HFFc6 (cell line): ENCODE results near the gene PRPF19. TPM values are rescaled to one million over a fixed set of nuclear protein-coding genes. Genes with fewer than 3 reads are reported as not detected.

ENCODE experiments used
- DNase-seq: peaks from one replicate; pipeline ENCODE4 v3.0.0-alpha.2; 2018
- H3K27ac Mint-ChIP-seq: 2 replicates; pipeline ENCODE4 v1.8.0; 2020; ENCODE audit warnings: mild to moderate bottlenecking, mixed read lengths
- H3K27me3 Mint-ChIP-seq: 2 replicates; pipeline ENCODE4 v1.8.0; 2021; ENCODE audit warnings: mild to moderate bottlenecking, moderate library complexity, mixed read lengths; ENCODE audit not compliant: insufficient read depth
- H3K36me3 Mint-ChIP-seq: 2 replicates; pipeline ENCODE4 v1.8.0; 2021; ENCODE audit warnings: low read depth, mixed read lengths
- H3K4me1 Mint-ChIP-seq: 2 replicates; pipeline ENCODE4 v1.8.0; 2020; ENCODE audit warnings: low read depth, mixed read lengths
- H3K4me3 Mint-ChIP-seq: 2 replicates; pipeline ENCODE4 v1.8.0; 2020; ENCODE audit warnings: mild to moderate bottlenecking, moderate library complexity, mixed read lengths
- H3K9me3 Mint-ChIP-seq: 2 replicates; pipeline ENCODE4 v1.8.0; 2020; ENCODE audit warnings: mild to moderate bottlenecking, mixed read lengths
- total RNA-seq, 6 experiments: library from RNA; stranded (reverse); fragmentation: NEBNext Ultra II Directional; extraction: Animal tissue kit (Norgen Biotek cat#: 25700); gene quantifications; 2 replicates in 1 of 6; 3 replicates in 5 of 6; pipeline ENCODE4 v1.2.3, GENCODE V29; 2021
- TF ChIP-seq, protein P1 (sequence below): fragments of 200-600 bp; sonication (generic); IDR thresholded peaks from 2 replicates; pipeline ENCODE4 v1.5.0; 2021; ENCODE audit warnings: antibody characterized with exemption, mild to moderate bottlenecking

PRPF19 gene
- total RNA-seq, 6 experiments from 2014 or later: 72.5 to 95.1 (median 89.4) TPM

DNA sequence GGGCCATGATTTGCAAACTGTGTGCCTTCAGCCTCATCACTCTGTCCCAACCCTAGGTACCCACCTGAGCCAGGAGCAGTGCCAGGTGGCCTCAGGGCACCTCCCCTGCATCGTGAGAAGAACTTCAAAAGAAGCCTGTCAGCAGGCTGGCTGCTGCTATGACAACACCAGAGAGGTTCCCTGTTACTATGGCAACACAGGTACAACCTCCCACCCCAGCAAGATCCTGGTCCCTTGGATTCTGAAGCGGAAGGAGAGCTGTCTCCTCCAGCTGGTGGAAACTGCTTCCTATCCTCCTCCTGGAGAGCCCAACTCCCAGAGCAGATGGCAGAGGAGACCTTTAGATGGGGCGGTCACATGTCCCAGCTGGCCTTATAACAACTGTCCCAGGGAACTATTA is 36.1 kb downstream of the PRPF19 start:
- H3K9me3 Mint-ChIP-seq: no peaks in the 10 kb centered on the region
- TF ChIP-seq, protein P1, sequence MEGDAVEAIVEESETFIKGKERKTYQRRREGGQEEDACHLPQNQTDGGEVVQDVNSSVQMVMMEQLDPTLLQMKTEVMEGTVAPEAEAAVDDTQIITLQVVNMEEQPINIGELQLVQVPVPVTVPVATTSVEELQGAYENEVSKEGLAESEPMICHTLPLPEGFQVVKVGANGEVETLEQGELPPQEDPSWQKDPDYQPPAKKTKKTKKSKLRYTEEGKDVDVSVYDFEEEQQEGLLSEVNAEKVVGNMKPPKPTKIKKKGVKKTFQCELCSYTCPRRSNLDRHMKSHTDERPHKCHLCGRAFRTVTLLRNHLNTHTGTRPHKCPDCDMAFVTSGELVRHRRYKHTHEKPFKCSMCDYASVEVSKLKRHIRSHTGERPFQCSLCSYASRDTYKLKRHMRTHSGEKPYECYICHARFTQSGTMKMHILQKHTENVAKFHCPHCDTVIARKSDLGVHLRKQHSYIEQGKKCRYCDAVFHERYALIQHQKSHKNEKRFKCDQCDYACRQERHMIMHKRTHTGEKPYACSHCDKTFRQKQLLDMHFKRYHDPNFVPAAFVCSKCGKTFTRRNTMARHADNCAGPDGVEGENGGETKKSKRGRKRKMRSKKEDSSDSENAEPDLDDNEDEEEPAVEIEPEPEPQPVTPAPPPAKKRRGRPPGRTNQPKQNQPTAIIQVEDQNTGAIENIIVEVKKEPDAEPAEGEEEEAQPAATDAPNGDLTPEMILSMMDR: no peak
- DNase-seq: no peak
- H3K4me1 Mint-ChIP-seq: peaks cover 23% of the 10 kb centered on the region
- H3K27ac Mint-ChIP-seq: no peak overlapping the region
- H3K27me3 Mint-ChIP-seq: peaks cover 5% of the 10 kb centered on the region
- no peak overlapping the region for H3K4me3 Mint-ChIP-seq
- no peaks in the 10 kb centered on the region for H3K36me3 Mint-ChIP-seq

DNA sequence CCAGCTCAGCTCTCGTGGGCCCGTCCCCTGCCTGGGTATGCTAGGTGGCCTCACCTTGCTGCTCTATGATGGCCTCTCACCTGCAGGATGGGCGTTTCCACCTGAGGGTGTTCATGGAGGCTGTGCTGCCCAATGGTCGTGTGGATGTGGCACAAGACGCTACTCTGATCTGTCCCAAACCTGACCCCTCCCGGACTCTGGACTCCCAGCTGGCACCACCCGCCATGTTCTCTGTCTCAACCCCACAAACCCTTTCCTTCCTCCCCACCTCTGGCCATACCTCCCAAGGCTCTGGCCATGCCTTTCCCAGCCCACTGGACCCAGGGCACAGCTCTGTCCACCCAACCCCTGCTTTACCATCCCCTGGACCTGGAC is 36.9 kb downstream of the PRPF19 start:
- TF ChIP-seq, protein P1: no peak
- Mint-ChIP-seq H3K9me3 (no peaks in the 10 kb centered on the region), H3K27me3 (peaks cover 12% of the 10 kb centered on the region), H3K36me3 (no peaks in the 10 kb centered on the region), H3K4me3 (no peak overlapping the region), H3K4me1 (peaks cover 23% of the 10 kb centered on the region), H3K27ac (no peak overlapping the region)
- DNase-seq: no peak

DNA sequence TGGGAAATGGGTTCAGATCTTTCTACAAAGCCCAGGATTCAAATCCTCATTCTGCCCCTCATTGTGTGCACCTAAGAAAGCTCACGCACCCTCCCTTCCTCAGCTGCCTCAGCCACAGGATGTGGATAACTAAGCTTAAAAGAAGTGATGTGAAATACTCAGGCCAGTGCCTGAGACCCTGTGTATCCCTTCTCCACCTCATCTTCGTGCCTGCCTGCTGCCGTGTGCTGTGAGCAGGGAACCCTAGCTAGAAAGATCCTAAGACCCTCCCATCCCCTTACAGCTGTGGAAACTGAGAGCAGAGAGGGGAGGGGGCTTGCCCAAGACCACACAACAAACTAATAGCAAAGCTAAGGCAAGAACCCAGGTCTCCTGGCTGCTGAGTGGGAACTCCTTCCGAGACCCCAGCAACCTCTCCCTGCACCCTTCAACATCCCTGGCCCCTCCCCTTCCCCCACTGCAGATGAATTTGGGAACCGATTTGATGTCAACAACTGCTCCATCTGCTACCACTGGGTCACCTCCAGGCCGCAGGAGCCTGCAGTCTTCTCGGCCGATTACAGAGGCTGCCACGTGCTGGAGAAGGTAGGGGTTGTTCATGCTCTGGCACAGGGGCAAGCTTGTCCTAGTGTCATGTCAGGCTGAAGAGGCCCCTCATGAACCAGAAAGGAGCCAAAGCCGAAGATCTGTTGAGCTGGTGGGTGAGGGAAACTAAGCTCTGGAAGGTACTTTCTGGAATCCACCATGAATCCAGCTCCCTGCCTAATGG is 37.5 kb downstream of the PRPF19 start:
- peaks cover 23% of the 10 kb centered on the region for H3K4me1 Mint-ChIP-seq
- no peaks in the 10 kb centered on the region for H3K9me3 Mint-ChIP-seq
- H3K4me3 Mint-ChIP-seq: no peak overlapping the region
- H3K27me3 Mint-ChIP-seq: peaks cover 14% of the 10 kb centered on the region
- no peaks in the 10 kb centered on the region for H3K36me3 Mint-ChIP-seq
- TF ChIP-seq, protein P1: no peak
- no peak for DNase-seq
- H3K27ac Mint-ChIP-seq: no peak overlapping the region

DNA sequence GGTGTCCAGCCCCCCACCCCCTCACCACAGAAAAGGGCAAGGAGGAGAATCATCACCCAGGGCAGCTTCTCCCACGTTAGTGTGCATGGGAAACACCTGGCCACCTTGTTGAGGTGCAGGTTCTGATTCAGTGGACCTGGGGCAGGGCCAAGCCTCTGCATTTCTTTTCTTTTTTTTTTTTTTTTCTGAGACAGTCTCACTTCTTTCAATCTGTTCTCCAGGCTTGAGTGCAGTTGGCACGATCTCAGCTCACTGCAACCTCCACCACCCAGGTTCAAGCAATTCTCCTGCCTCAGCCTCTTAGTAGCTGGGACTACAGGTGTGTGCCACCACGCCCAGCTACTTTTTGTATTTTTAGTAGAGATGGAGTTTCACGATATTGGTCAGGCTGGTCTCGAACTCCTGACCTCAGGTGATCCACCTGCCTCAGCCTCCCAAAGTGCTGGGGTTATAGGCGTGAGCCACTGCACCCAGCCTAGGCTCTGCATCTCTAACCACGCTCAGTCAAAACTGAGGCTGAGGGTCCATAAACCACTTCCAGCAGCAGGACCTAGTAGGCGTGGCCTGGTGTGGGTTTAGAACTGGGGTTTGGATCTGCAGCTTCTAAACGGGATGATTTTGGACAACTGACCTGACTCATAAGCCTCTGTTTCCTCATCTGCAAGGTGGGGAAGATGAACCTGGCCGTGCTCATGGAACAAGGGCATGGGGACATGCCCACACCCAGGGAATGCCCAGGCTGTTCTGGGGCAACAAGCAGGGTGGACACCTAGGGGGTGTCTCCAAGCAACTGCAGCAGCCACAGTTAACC is 38.3 kb downstream of the PRPF19 start:
- H3K27me3 Mint-ChIP-seq: peaks cover 17% of the 10 kb centered on the region
- no peaks in the 10 kb centered on the region for H3K36me3 Mint-ChIP-seq
- H3K9me3 Mint-ChIP-seq: no peaks in the 10 kb centered on the region

DNA sequence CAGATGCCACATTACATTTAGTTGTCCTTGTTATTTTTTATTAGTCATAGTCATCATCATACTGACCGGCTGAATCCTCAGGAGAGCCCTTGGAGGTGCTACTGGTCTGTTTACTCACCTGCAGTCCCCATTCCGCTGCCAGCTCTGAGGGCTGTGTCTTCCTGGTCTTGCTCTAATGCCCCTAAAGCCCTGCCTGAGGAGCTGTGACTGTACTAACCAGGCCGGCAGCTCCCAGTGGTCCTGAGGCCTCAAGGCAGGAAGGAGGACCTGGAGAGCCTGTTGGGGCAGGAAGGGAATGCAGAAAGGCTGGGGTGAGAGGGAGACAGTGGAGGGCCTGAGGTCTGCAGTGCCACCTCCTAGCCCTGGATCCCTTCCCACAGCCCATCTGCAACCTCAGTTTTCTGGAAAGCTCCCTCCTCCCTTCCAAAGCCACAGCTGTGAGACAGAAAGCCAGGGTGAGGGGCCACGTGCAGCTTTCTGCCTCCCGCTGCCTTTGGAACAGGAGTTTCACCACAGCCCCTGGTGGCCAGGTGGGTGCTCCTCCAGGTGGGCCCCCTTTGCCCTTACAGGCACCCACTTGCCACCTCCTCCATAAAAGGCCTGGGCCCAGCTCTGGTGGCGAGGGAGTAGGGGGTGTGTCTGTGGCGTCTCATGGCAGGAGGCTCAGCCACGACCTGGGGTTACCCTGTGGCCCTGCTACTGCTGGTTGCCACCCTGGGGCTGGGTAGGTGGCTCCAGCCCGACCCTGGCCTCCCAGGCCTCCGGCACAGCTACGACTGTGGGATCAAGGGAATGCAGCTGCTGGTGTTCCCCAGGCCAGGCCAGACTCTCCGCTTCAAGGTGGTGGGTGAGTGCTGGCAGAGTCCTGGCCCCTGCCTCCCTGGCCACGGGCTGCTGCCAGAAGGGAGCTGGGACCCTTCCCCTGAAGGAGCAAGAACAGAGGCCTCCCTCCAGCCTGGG is 39.2 kb downstream of the PRPF19 start, which contains the start of gene ZP1:
TSS of gene ZP1 (plus strand) at position 632 of the 960 bp plus-strand sequence. CDS start at position 652, 20 bp downstream.
- Mint-ChIP-seq H3K9me3 (no peaks in the 10 kb centered on the region), H3K4me3 (no peak within 1 kb of the TSS), H3K27ac (no peak within 1 kb of the TSS), H3K36me3 (no peaks in the 10 kb centered on the region), H3K27me3 (peaks cover 24% of the 10 kb centered on the region), H3K4me1 (peaks cover 10% of the 10 kb centered on the region; the same call in 1 of the 2 replicates)
- TF ChIP-seq, protein P1: no peak
- no peak for DNase-seq

More for the DNA sequence above, 38.3 kb downstream of the PRPF19 start:
- Mint-ChIP-seq H3K4me3 (no peak overlapping the region), H3K27ac (no peak overlapping the region), H3K4me1 (peaks cover 16% of the 10 kb centered on the region)
- no peak for DNase-seq
- TF ChIP-seq, protein P1: no peak
